ENCODE measurements around the gene TES. TPM values are rescaled to one million over a fixed set of nuclear protein-coding genes. Genes with fewer than 3 reads are reported as not detected.

The TES gene
- total and polyA plus RNA-seq, 2 of the 13 experiments (the other 11 are each of a cell fraction or from before 2014, with no cell fraction given) = 21.6 to 23.0 TPM

DNA sequence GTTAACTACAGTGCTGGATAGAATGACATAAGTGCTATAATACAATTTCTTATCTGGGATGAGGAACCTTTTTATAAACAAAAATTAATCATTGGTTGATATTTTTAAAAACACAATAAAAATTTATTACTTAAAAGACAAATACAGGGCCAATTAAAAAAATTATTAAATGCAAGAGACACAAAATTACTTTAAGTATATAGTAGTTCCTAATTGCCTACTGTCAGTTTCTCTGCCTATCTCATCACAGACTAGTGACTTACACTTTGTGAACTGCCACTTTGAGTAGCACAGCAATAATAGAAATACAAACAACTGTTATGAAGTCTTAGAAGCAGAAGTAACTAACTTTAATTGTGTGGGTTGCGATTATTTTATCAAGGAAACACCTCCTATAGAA, 8.4 kb downstream of the TES start:
- 100% methylated on average over 1 of the region's 1 CpG for WGBS (ENCODE audit: low lambda C conversion rate)
- TF ChIP-seq, protein P1, sequence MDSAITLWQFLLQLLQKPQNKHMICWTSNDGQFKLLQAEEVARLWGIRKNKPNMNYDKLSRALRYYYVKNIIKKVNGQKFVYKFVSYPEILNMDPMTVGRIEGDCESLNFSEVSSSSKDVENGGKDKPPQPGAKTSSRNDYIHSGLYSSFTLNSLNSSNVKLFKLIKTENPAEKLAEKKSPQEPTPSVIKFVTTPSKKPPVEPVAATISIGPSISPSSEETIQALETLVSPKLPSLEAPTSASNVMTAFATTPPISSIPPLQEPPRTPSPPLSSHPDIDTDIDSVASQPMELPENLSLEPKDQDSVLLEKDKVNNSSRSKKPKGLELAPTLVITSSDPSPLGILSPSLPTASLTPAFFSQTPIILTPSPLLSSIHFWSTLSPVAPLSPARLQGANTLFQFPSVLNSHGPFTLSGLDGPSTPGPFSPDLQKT (CRISPR knock-in tag; IDR thresholded peaks at IDR 0.05; ENCODE audit: borderline replicate concordance) = no peak
- TF ChIP-seq, protein P2, sequence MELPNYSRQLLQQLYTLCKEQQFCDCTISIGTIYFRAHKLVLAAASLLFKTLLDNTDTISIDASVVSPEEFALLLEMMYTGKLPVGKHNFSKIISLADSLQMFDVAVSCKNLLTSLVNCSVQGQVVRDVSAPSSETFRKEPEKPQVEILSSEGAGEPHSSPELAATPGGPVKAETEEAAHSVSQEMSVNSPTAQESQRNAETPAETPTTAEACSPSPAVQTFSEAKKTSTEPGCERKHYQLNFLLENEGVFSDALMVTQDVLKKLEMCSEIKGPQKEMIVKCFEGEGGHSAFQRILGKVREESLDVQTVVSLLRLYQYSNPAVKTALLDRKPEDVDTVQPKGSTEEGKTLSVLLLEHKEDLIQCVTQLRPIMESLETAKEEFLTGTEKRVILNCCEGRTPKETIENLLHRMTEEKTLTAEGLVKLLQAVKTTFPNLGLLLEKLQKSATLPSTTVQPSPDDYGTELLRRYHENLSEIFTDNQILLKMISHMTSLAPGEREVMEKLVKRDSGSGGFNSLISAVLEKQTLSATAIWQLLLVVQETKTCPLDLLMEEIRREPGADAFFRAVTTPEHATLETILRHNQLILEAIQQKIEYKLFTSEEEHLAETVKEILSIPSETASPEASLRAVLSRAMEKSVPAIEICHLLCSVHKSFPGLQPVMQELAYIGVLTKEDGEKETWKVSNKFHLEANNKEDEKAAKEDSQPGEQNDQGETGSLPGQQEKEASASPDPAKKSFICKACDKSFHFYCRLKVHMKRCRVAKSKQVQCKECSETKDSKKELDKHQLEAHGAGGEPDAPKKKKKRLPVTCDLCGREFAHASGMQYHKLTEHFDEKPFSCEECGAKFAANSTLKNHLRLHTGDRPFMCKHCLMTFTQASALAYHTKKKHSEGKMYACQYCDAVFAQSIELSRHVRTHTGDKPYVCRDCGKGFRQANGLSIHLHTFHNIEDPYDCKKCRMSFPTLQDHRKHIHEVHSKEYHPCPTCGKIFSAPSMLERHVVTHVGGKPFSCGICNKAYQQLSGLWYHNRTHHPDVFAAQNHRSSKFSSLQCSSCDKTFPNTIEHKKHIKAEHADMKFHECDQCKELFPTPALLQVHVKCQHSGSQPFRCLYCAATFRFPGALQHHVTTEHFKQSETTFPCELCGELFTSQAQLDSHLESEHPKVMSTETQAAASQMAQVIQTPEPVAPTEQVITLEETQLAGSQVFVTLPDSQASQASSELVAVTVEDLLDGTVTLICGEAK (IDR thresholded peaks at IDR 0.05) = no peak
- TF ChIP-seq, protein P2 (CRISPR knock-in tag; IDR thresholded peaks at IDR 0.05) = no peak
- TF ChIP-seq, protein P3, sequence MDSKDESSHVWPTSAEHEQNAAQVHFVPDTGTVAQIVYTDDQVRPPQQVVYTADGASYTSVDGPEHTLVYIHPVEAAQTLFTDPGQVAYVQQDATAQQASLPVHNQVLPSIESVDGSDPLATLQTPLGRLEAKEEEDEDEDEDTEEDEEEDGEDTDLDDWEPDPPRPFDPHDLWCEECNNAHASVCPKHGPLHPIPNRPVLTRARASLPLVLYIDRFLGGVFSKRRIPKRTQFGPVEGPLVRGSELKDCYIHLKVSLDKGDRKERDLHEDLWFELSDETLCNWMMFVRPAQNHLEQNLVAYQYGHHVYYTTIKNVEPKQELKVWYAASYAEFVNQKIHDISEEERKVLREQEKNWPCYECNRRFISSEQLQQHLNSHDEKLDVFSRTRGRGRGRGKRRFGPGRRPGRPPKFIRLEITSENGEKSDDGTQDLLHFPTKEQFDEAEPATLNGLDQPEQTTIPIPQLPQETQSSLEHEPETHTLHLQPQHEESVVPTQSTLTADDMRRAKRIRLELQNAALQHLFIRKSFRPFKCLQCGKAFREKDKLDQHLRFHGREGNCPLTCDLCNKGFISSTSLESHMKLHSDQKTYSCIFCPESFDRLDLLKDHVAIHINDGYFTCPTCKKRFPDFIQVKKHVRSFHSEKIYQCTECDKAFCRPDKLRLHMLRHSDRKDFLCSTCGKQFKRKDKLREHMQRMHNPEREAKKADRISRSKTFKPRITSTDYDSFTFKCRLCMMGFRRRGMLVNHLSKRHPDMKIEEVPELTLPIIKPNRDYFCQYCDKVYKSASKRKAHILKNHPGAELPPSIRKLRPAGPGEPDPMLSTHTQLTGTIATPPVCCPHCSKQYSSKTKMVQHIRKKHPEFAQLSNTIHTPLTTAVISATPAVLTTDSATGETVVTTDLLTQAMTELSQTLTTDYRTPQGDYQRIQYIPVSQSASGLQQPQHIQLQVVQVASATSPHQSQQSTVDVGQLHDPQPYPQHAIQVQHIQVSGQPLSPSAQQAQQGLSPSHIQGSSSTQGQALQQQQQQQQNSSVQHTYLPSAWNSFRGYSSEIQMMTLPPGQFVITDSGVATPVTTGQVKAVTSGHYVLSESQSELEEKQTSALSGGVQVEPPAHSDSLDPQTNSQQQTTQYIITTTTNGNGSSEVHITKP (CRISPR knock-in tag; IDR thresholded peaks at IDR 0.05; ENCODE audit: low read depth) = no peak

More for the DNA sequence above, 8.4 kb downstream of the TES start:
- H3K4me3 ChIP-seq (replicated peaks in 1 of 3; ENCODE audit: insufficient read depth in 1 of 3, low read depth in 2 of 3, low read length in 3 of 3) = no peak overlapping the region
- no peak overlapping the region for H3K27ac ChIP-seq (ENCODE audit: extremely low read length, insufficient read depth, low read length)
- H3K4me2 ChIP-seq (ENCODE audit: low read depth, low read length) = no peak overlapping the region
- peaks cover 9% of the 10 kb centered on the region; the same call in 1 of the 2 replicates for H3K4me1 ChIP-seq (ENCODE audit: insufficient read depth, low read length)
- H3K79me2 ChIP-seq (ENCODE audit: insufficient read depth, low read length) = peaks cover 18% of the 10 kb centered on the region
- intact Hi-C loops (cut with micrococcal nuclease; ENCODE audit: unreplicated experiment) (no loop called here), in situ Hi-C loops (cut with HindIII; ENCODE audit: extremely low pct_ligation_motif_present, low pct_unique_long_range_greater_than_20kb) (no loop called here)
- no peak overlapping the region for H2AFZ ChIP-seq (ENCODE audit: low read length)
- H3K36me3 ChIP-seq (replicated peaks in 1 of 2; ENCODE audit: control insufficient read depth in 1 of 2, insufficient read depth in 2 of 2, low read length in 2 of 2) = no peaks in the 10 kb centered on the region
- no peaks in the 10 kb centered on the region for H4K20me1 ChIP-seq (ENCODE audit: insufficient read depth, low read length)
- no peaks in the 10 kb centered on the region for H3K9me3 ChIP-seq (ENCODE audit: low read length)
- DNase-seq (ENCODE audit: low spot score) = no peak
- no peak for FAIRE-seq
- no TSS peak for BruUV-seq (replicated peaks)
- no peaks in the 10 kb centered on the region for H3K27me3 ChIP-seq (ENCODE audit: control insufficient read depth in 1 of 2, insufficient read depth in 2 of 2, low read length in 2 of 2)
- CTCF ChIA-PET (ENCODE audit: low intra/inter-chr PET ratio, low total read pairs) = no interaction called here
- ATAC-seq = no peak
- POLR2A ChIA-PET = no interaction called here
- H3K9ac ChIP-seq (ENCODE audit: insufficient read depth, low read depth, low read length) = no peak overlapping the region

Measured in HepG2 (cell line).